Measurements from ENCODE around the gene CLEC5A. TPM values are rescaled to one million over a fixed set of nuclear protein-coding genes. Genes with fewer than 3 reads are reported as not detected.

Gene CLEC5A
- total RNA-seq, 1 donor from 2014 or later = not detected

- Histone ChIP-seq H3K4me1 (ENCODE audit: insufficient read depth, low read length) (no peaks in the 10 kb centered on the region), H2AFZ (ENCODE audit: low read depth, low read length) (no peak overlapping the region), H3K79me2 (ENCODE audit: insufficient read depth, low read length) (no peaks in the 10 kb centered on the region), H3K27ac (ENCODE audit: low read depth, low read length) (no peak overlapping the region), H3K9ac (ENCODE audit: low read length) (no peak overlapping the region), H3K4me3 (ENCODE audit: insufficient read depth, low read depth, low read length) (no peak overlapping the region), H3K4me2 (ENCODE audit: low read length) (no peak overlapping the region), H3K36me3 (ENCODE audit: insufficient read depth, low read length) (no peaks in the 10 kb centered on the region), H3K9me3 (ENCODE audit: insufficient read depth, low read depth, low read length) (no peaks in the 10 kb centered on the region), H3K27me3 (ENCODE audit: insufficient read depth, low read length) (no peaks in the 10 kb centered on the region), H4K20me1 (ENCODE audit: insufficient read depth, low read length) (no peaks in the 10 kb centered on the region)
- peaks cover 9% of the 10 kb centered on the region for H3K4me1 Mint-ChIP-seq (ENCODE audit: low read depth, unreplicated experiment)
- DNase-seq (ENCODE audit: low read depth) (no peak), FAIRE-seq (no peak)
- H3K36me3 Mint-ChIP-seq (ENCODE audit: low read depth, unreplicated experiment) = no peaks in the 10 kb centered on the region
- H3K4me3 Mint-ChIP-seq (ENCODE audit: unreplicated experiment) = no peak overlapping the region
- no peaks in the 10 kb centered on the region for H3K27me3 Mint-ChIP-seq (ENCODE audit: low read depth, unreplicated experiment)
- no peak overlapping the region for H3K27ac Mint-ChIP-seq (ENCODE audit: unreplicated experiment)
- H3K9me3 Mint-ChIP-seq (ENCODE audit: unreplicated experiment) = no peaks in the 10 kb centered on the region
- TF ChIP-seq EZH2 (IDR thresholded peaks at IDR 0.05; ENCODE audit: insufficient read depth, low read length) (no peak), CTCF (IDR thresholded peaks at IDR 0.05; ENCODE audit: insufficient read depth, low read depth, low read length) (no peak)
Observed at GRCh38 chr7:141949451-141949850, 2.7 kb upstream of the CLEC5A start.

GRCh38 chr7:141949021-141949420 is 2.2 kb upstream of the CLEC5A start:
- Histone ChIP-seq H3K9me3 (ENCODE audit: insufficient read depth, low read depth, low read length) (no peaks in the 10 kb centered on the region), H3K79me2 (ENCODE audit: insufficient read depth, low read length) (no peaks in the 10 kb centered on the region), H3K9ac (ENCODE audit: low read length) (no peak overlapping the region), H3K4me3 (ENCODE audit: insufficient read depth, low read depth, low read length) (no peak overlapping the region), H3K27me3 (ENCODE audit: insufficient read depth, low read length) (no peaks in the 10 kb centered on the region), H3K36me3 (ENCODE audit: insufficient read depth, low read length) (no peaks in the 10 kb centered on the region), H2AFZ (ENCODE audit: low read depth, low read length) (no peak overlapping the region), H3K4me1 (ENCODE audit: insufficient read depth, low read length) (no peaks in the 10 kb centered on the region), H3K4me2 (ENCODE audit: low read length) (no peak overlapping the region), H4K20me1 (ENCODE audit: insufficient read depth, low read length) (no peaks in the 10 kb centered on the region), H3K27ac (ENCODE audit: low read depth, low read length) (no peak overlapping the region)
- no peaks in the 10 kb centered on the region for H3K36me3 Mint-ChIP-seq (ENCODE audit: low read depth, unreplicated experiment)
- FAIRE-seq (no peak), DNase-seq (ENCODE audit: low read depth) (no peak)
- no peaks in the 10 kb centered on the region for H3K27me3 Mint-ChIP-seq (ENCODE audit: low read depth, unreplicated experiment)
- peaks cover 9% of the 10 kb centered on the region for H3K4me1 Mint-ChIP-seq (ENCODE audit: low read depth, unreplicated experiment)
- no peaks in the 10 kb centered on the region for H3K9me3 Mint-ChIP-seq (ENCODE audit: unreplicated experiment)
- H3K27ac Mint-ChIP-seq (ENCODE audit: unreplicated experiment) = no peak overlapping the region
- H3K4me3 Mint-ChIP-seq (ENCODE audit: unreplicated experiment) = no peak overlapping the region
- TF ChIP-seq EZH2 (IDR thresholded peaks at IDR 0.05; ENCODE audit: insufficient read depth, low read length) = no peak
- no peak for TF ChIP-seq CTCF (IDR thresholded peaks at IDR 0.05; ENCODE audit: insufficient read depth, low read depth, low read length)

GRCh38 chr7:141945356-141945755 is 1.4 kb downstream of the CLEC5A start:
- no peak for DNase-seq (ENCODE audit: low read depth)
- H3K4me1 Mint-ChIP-seq (ENCODE audit: low read depth, unreplicated experiment) = peaks cover 9% of the 10 kb centered on the region
- no peaks in the 10 kb centered on the region for H3K36me3 ChIP-seq (ENCODE audit: insufficient read depth, low read length)
- H3K4me3 ChIP-seq (ENCODE audit: insufficient read depth, low read depth, low read length) = no peak overlapping the region
- no peaks in the 10 kb centered on the region for H3K27me3 ChIP-seq (ENCODE audit: insufficient read depth, low read length)
- TF ChIP-seq EZH2 (IDR thresholded peaks at IDR 0.05; ENCODE audit: insufficient read depth, low read length) = no peak
- H3K4me2 ChIP-seq (ENCODE audit: low read length) = no peak overlapping the region
- no peaks in the 10 kb centered on the region for H4K20me1 ChIP-seq (ENCODE audit: insufficient read depth, low read length)
- no peaks in the 10 kb centered on the region for H3K9me3 ChIP-seq (ENCODE audit: insufficient read depth, low read depth, low read length)
- H3K27ac Mint-ChIP-seq (ENCODE audit: unreplicated experiment) = peak overlapping the region; percentile 45
- no peaks in the 10 kb centered on the region for H3K79me2 ChIP-seq (ENCODE audit: insufficient read depth, low read length)
- no peak overlapping the region for H3K27ac ChIP-seq (ENCODE audit: low read depth, low read length)
- H3K4me1 ChIP-seq (ENCODE audit: insufficient read depth, low read length) = no peaks in the 10 kb centered on the region
- H3K9ac ChIP-seq (ENCODE audit: low read length) = no peak overlapping the region
- H3K4me3 Mint-ChIP-seq (ENCODE audit: unreplicated experiment) = no peak overlapping the region
- H3K9me3 Mint-ChIP-seq (ENCODE audit: unreplicated experiment) = peaks cover 4% of the 10 kb centered on the region
- H3K27me3 Mint-ChIP-seq (ENCODE audit: low read depth, unreplicated experiment) = no peaks in the 10 kb centered on the region
- no peak overlapping the region for H2AFZ ChIP-seq (ENCODE audit: low read depth, low read length)
- FAIRE-seq = no peak
- H3K36me3 Mint-ChIP-seq (ENCODE audit: low read depth, unreplicated experiment) = no peaks in the 10 kb centered on the region

Data from astrocyte (in vitro differentiated cells and primary cell).